Right lobe of liver (tissue), 6 donors: ENCODE results near the gene SLC39A9. TPM values are rescaled to one million over a fixed set of nuclear protein-coding genes. Genes with fewer than 3 reads are reported as not detected.

Experiments used
- ATAC-seq, 4 donors: fragments of 200-7000 bp; cut with Tn5 transposase; one replicate each; pipeline ENCODE4 v1.9.1; 2020; ENCODE audit warnings: mild to moderate bottlenecking in 4 of 4, moderate library complexity in 4 of 4
- DNase-seq, 3 donors: peaks; one replicate each; pipeline ENCODE4 v3.0.0-alpha.2; 2020
- H3K27ac ChIP-seq, 3 donors: fragments of 200-600 bp; one replicate each; pipeline ENCODE4 v1.8.0; 2022
- H3K27me3 ChIP-seq, 2 donors: fragments of 200-600 bp; one replicate each; pipeline ENCODE4 v1.8.0; 2022
- H3K36me3 ChIP-seq, 4 donors: fragments of 200-600 bp; sonication (generic) in 1 of 4; one replicate each; pipeline versions ENCODE4 v1.5.1 to v1.8.0; 2017 to 2022; ENCODE audit warnings: control low read depth in 1 of 4
- H3K4me1 ChIP-seq, 4 donors: fragments of 200-600 bp; sonication (generic) in 1 of 4; one replicate each; pipeline versions ENCODE4 v1.5.1 to v1.8.0; 2017 to 2022; ENCODE audit warnings: control low read depth in 1 of 4
- H3K4me3 ChIP-seq, 3 donors: fragments of 200-600 bp; one replicate each; pipeline ENCODE4 v1.8.0; 2022
- H3K9me3 ChIP-seq, 4 donors: fragments of 200-600 bp; sonication (generic) in 1 of 4; one replicate each; pipeline versions ENCODE4 v1.5.1 to v1.8.0; 2017 to 2022; ENCODE audit warnings: control low read depth in 1 of 4
- CTCF ChIP-seq, 4 donors: fragments of 200-600 bp in 3 of 4; fragments of 450-650 bp in 1 of 4; IDR thresholded peaks; one replicate each; pipeline versions ENCODE4 v1.5.1 to v1.8.0; 2016 to 2022; ENCODE audit warnings: antibody characterized with exemption in 4 of 4, mild to moderate bottlenecking in 2 of 4
- POLR2A ChIP-seq: fragments of 450-650 bp; IDR thresholded peaks from one replicate; pipeline ENCODE4 v1.6.1; 2017; ENCODE audit warnings: antibody characterized with exemption, mild to moderate bottlenecking
- WGBS: methylation state at CpG from one replicate; pipeline ENCODE4 v1.1.6; 2018; ENCODE audit warnings: low coverage, low lambda C conversion rate; ENCODE audit not compliant: insufficient coverage; ENCODE audit errors: missing lambda C conversion rate; 5-methylcytosine and 5-hydroxymethylcytosine counted together
- intact Hi-C, 2 donors: fragments of 100-400 bp; cut with DNase I; formaldehyde crosslinking; loops; one replicate each; pipeline versions ENCODE4 v1.11.2 to v1.14.1; 2022
- total RNA-seq, 6 experiments: library from RNA; depleted of rRNA in 2 of 6; stranded (reverse); fragments of >200 nt in 2 of 6; fragmentation: NEBNext Ultra II Directional in 3 of 6; extraction: Animal tissue kit (Norgen Biotek cat#: 25700) in 3 of 6; gene quantifications; one replicate each; pipeline versions ENCODE4 v1.1.0 to v1.2.4, GENCODE V29; 2016 to 2023
- donor health status: DM: no; HTN: yes; CAD: no.
- donor health status: DM: no; HTN: no; CAD: no.
- donor health status: DM: no; HTN: no; CAD: no.
- donor health status: DM: no; HTN: yes; CAD: no.
- donor health status: DM: no; HTN: yes; CAD: no.

SLC39A9 gene
- total RNA-seq, 6 experiments from 2014 or later = 44.7 to 78.2 (median 58.2) TPM

GRCh38 chr14:69464829-69465228 lies 66.3 kb downstream of the SLC39A9 start:
- Histone ChIP-seq H3K4me3 (no peak overlapping the region), H3K9me3 (no peaks in the 10 kb centered on the region), H3K27ac (no peak overlapping the region), H3K4me1 (no peaks in the 10 kb centered on the region), H3K36me3 (no peaks in the 10 kb centered on the region), H3K27me3 (no peaks in the 10 kb centered on the region)
- WGBS = 87% methylated on average over 5 of the region's 6 CpGs
- DNase-seq (no peak), ATAC-seq (peak in 2 of 4 donors; percentile 49 to 60)
- TF ChIP-seq POLR2A (no peak), CTCF (IDR thresholded peaks at IDR 0.05) (no peak)
- intact Hi-C loops = loop anchor here (5.0 to 10.0 kb wide), 2 partner anchors 200 to 223 kb away; partner anchors contain the start of gene GALNT16 (in 1 of the 2)

GRCh38 chr14:69468949-69469348 lies 70.5 kb downstream of the SLC39A9 start:
- 41% methylated on average over 2 of the region's 2 CpGs for WGBS
- intact Hi-C loops = loop anchor here in 1 of 2 donors (10.0 kb wide), 1 partner anchor 204 kb away; the partner anchor contains the start of gene GALNT16
- no peak overlapping the region for H3K27ac ChIP-seq
- ATAC-seq (no peak), DNase-seq (no peak)
- no peaks in the 10 kb centered on the region for H3K36me3 ChIP-seq
- no peaks in the 10 kb centered on the region for H3K9me3 ChIP-seq
- H3K4me3 ChIP-seq = no peak overlapping the region
- no peak for TF ChIP-seq CTCF (IDR thresholded peaks at IDR 0.05)
- no peak for TF ChIP-seq POLR2A
- H3K4me1 ChIP-seq = no peaks in the 10 kb centered on the region
- no peaks in the 10 kb centered on the region for H3K27me3 ChIP-seq

GRCh38 chr14:69471436-69471835 lies 72.9 kb downstream of the SLC39A9 start:
- WGBS = 75% methylated on average over 2 of the region's 3 CpGs
- intact Hi-C loops = no loop called here
- Histone ChIP-seq H3K36me3 (no peaks in the 10 kb centered on the region), H3K4me1 (no peaks in the 10 kb centered on the region), H3K27ac (no peak overlapping the region), H3K9me3 (no peaks in the 10 kb centered on the region), H3K4me3 (no peak overlapping the region), H3K27me3 (no peaks in the 10 kb centered on the region)
- TF ChIP-seq CTCF (IDR thresholded peaks at IDR 0.05) (no peak), POLR2A (no peak)
- DNase-seq (no peak), ATAC-seq (no peak)

- DNase-seq = no peak
- TF ChIP-seq POLR2A (no peak), CTCF (IDR thresholded peaks at IDR 0.05) (no peak)
These were observed 73.4 kb downstream of the SLC39A9 start for GRCh38 chr14:69471916-69472315.

GRCh38 chr14:69473260-69473659 lies 74.8 kb downstream of the SLC39A9 start:
- intact Hi-C loops = no loop called here
- no peaks in the 10 kb centered on the region for H3K9me3 ChIP-seq
- H3K4me1 ChIP-seq = no peaks in the 10 kb centered on the region
- no peak for DNase-seq
- no peak overlapping the region for H3K4me3 ChIP-seq
- ATAC-seq = no peak
- no peaks in the 10 kb centered on the region for H3K27me3 ChIP-seq
- no CpG with 5 or more reads among the region's 3 CpGs for WGBS
- no peak overlapping the region for H3K27ac ChIP-seq
- TF ChIP-seq POLR2A = no peak
- TF ChIP-seq CTCF (IDR thresholded peaks at IDR 0.05) = no peak
- no peaks in the 10 kb centered on the region for H3K36me3 ChIP-seq

More at GRCh38 chr14:69471916-69472315, 73.4 kb downstream of the SLC39A9 start:
- 78% methylated on average over 8 of the region's 10 CpGs for WGBS
- Histone ChIP-seq H3K27me3 (no peaks in the 10 kb centered on the region), H3K9me3 (no peaks in the 10 kb centered on the region), H3K27ac (no peak overlapping the region), H3K4me1 (no peaks in the 10 kb centered on the region), H3K36me3 (no peaks in the 10 kb centered on the region), H3K4me3 (no peak overlapping the region)
- intact Hi-C loops = no loop called here
- no peak for ATAC-seq
